PC-3 (cell line): ENCODE results near the gene TRIM24. TPM values are rescaled to one million over a fixed set of nuclear protein-coding genes. Genes with fewer than 3 reads are reported as not detected.

Experiments
- ATAC-seq: fragments of 200-7000 bp; cut with Tn5 transposase; 2 replicates; pipeline ENCODE4 v1.9.1; 2020; ENCODE audit warnings: mild to moderate bottlenecking, moderate library complexity
- BruUV-seq: library from RNA; stranded (reverse); fragments of 400-500 nt; replicated peaks from 2 replicates; lab custom pipeline; 2021; lab: Mats Ljungman, UMichigan
- CTCF ChIA-PET: fragments of 300-600 bp; sonication (Branson Sonifier 250); formaldehyde crosslinking; loops from one replicate; lab custom pipeline; 2022; ENCODE audit warnings: antibody characterized with exemption; lab: Charles Lee
- POLR2A ChIA-PET: fragments of 300-600 bp; sonication (Branson Sonifier 250); formaldehyde crosslinking; loops from one replicate; lab custom pipeline; 2022; ENCODE audit warnings: antibody characterized with exemption; ENCODE audit not compliant: unreplicated experiment; lab: Charles Lee
- DNase-seq: peaks from one replicate; pipeline ENCODE4 v3.0.0-alpha.2; 2015
- H2AFZ ChIP-seq: fragments of 300-600 bp; sonication (generic); 2 replicates; pipeline ENCODE4 v1.6.0; 2016; ENCODE audit warnings: antibody characterized with exemption, low read length
- H3F3A ChIP-seq: fragments of 300-600 bp; sonication (generic); one replicate; pipeline ENCODE4 v1.6.0; 2017; ENCODE audit warnings: antibody characterized with exemption, low read length, control low read depth, mild to moderate bottlenecking; ENCODE audit not compliant: unreplicated experiment
- H3K27ac ChIP-seq: fragments of 300-600 bp; sonication (generic); 2 replicates; pipeline ENCODE4 v1.5.1; 2016; ENCODE audit warnings: mild to moderate bottlenecking, low read length
- H3K27me3 ChIP-seq: fragments of 300-600 bp; sonication (generic); 2 replicates; pipeline ENCODE4 v1.6.1; 2016; ENCODE audit warnings: low read length, mixed read lengths
- H3K36me3 ChIP-seq: fragments of 300-600 bp; sonication (generic); 2 replicates; pipeline ENCODE4 v1.6.1; 2016; ENCODE audit warnings: low read depth, mixed run types, low read length, mixed read lengths
- H3K4me1 ChIP-seq: fragments of 300-600 bp; sonication (generic); 2 replicates; pipeline ENCODE4 v1.5.1; 2016; ENCODE audit warnings: low read length; ENCODE audit not compliant: insufficient read depth
- H3K4me2 ChIP-seq: fragments of 300-600 bp; sonication (generic); 2 replicates; pipeline ENCODE4 v1.6.0; 2016; ENCODE audit warnings: low read length
- H3K4me3 ChIP-seq: fragments of 300-600 bp; sonication (generic); 2 replicates; pipeline ENCODE4 v1.5.1; 2016; ENCODE audit warnings: mild to moderate bottlenecking, low read length, mixed read lengths
- H3K79me2 ChIP-seq: fragments of 300-600 bp; sonication (generic); 2 replicates; pipeline ENCODE4 v1.6.1; 2017; ENCODE audit warnings: low read length, mixed read lengths
- H3K9ac ChIP-seq: fragments of 300-600 bp; sonication (generic); 2 replicates; pipeline ENCODE4 v1.6.0; 2016; ENCODE audit warnings: mild to moderate bottlenecking, low read length
- H3K9me2 ChIP-seq: fragments of 300-600 bp; sonication (generic); replicated peaks from 2 replicates; pipeline ENCODE4 v1.6.1; 2016; ENCODE audit warnings: mixed run types, low read length, mixed read lengths
- H3K9me3 ChIP-seq: fragments of 300-600 bp; sonication (generic); 2 replicates; pipeline ENCODE4 v1.6.1; 2016; ENCODE audit warnings: low read length, mixed read lengths
- H4K20me1 ChIP-seq: fragments of 300-600 bp; sonication (generic); 2 replicates; pipeline ENCODE4 v1.6.1; 2016; ENCODE audit warnings: low read length, mixed read lengths
- CTCF ChIP-seq: fragments of 300-600 bp; sonication (generic); conservative IDR thresholded peaks from 2 replicates; pipeline ENCODE4 v1.5.1; 2017; ENCODE audit warnings: antibody characterized with exemption, low read depth, mild to moderate bottlenecking, low read length
- EZH2 ChIP-seq: fragments of 300-600 bp; sonication (generic); IDR thresholded peaks from one replicate; pipeline ENCODE4 v1.6.1; 2017; ENCODE audit warnings: antibody characterized with exemption, mild to moderate bottlenecking, low read length; ENCODE audit not compliant: unreplicated experiment
- EZH2phosphoT487 ChIP-seq: fragments of 300-600 bp; sonication (generic); IDR thresholded peaks from 2 replicates; pipeline ENCODE4 v1.6.1; 2018; ENCODE audit warnings: mild to moderate bottlenecking, antibody characterized with exemption, low read length, borderline replicate concordance
- intact Hi-C: fragments of 100-400 bp; cut with micrococcal nuclease; formaldehyde crosslinking; loops from 2 replicates; pipeline ENCODE4 v1.9.0; 2023
- total RNA-seq: library from RNA; depleted of rRNA; stranded (reverse); fragments of >200 nt; gene quantifications from 2 replicates; pipeline ENCODE4 v1.2.3, GENCODE V29; 2014

TRIM24 gene
- total RNA-seq, 1 experiment from 2014 or later = 12.9 TPM

- H3K27ac ChIP-seq = no peak overlapping the region
- ChIA-PET CTCF (no interaction called here), POLR2A (no interaction called here)
- intact Hi-C loops = no loop called here
- no peak overlapping the region for H3K9ac ChIP-seq
- H3K9me2 ChIP-seq = no peaks in the 10 kb centered on the region
- no peaks in the 10 kb centered on the region for H3K79me2 ChIP-seq
- ATAC-seq (no peak), DNase-seq (no peak)
- no peaks in the 10 kb centered on the region for H3K9me3 ChIP-seq
- no peak overlapping the region for H3K4me2 ChIP-seq
- no TSS peak for BruUV-seq
- H3F3A ChIP-seq = no peaks in the 10 kb centered on the region
- H2AFZ ChIP-seq = no peak overlapping the region
- TF ChIP-seq EZH2 (no peak), CTCF (no peak), EZH2phosphoT487 (no peak)
- peaks cover 5% of the 10 kb centered on the region for H3K36me3 ChIP-seq
- H3K4me1 ChIP-seq = no peaks in the 10 kb centered on the region
- no peaks in the 10 kb centered on the region for H4K20me1 ChIP-seq
- no peak overlapping the region for H3K4me3 ChIP-seq
- no peaks in the 10 kb centered on the region for H3K27me3 ChIP-seq
These were observed 127.4 kb downstream of the TRIM24 start for GRCh38 chr7:138587485-138587884.

GRCh38 chr7:138588986-138589385, 128.9 kb downstream of the TRIM24 start:
- Histone ChIP-seq H3K9me2 (no peaks in the 10 kb centered on the region), H3K79me2 (no peaks in the 10 kb centered on the region), H3K27me3 (no peaks in the 10 kb centered on the region), H3K9ac (no peak overlapping the region), H3K4me2 (no peak overlapping the region), H3K27ac (no peak overlapping the region), H3K4me3 (no peak overlapping the region), H4K20me1 (no peaks in the 10 kb centered on the region), H2AFZ (no peak overlapping the region), H3K4me1 (no peaks in the 10 kb centered on the region), H3K36me3 (peaks cover 5% of the 10 kb centered on the region), H3K9me3 (no peaks in the 10 kb centered on the region), H3F3A (no peaks in the 10 kb centered on the region)
- intact Hi-C loops = no loop called here
- ChIA-PET CTCF (no interaction called here), POLR2A (interaction anchor here (0.7 kb wide), 1 partner anchor 45 kb away, joined by 9 read pairs; no protein-coding TSS in a partner anchor)
- DNase-seq (no peak), ATAC-seq (no peak)
- no TSS peak for BruUV-seq
- no peak for TF ChIP-seq EZH2
- no peak for TF ChIP-seq EZH2phosphoT487
- no peak for TF ChIP-seq CTCF

DNA sequence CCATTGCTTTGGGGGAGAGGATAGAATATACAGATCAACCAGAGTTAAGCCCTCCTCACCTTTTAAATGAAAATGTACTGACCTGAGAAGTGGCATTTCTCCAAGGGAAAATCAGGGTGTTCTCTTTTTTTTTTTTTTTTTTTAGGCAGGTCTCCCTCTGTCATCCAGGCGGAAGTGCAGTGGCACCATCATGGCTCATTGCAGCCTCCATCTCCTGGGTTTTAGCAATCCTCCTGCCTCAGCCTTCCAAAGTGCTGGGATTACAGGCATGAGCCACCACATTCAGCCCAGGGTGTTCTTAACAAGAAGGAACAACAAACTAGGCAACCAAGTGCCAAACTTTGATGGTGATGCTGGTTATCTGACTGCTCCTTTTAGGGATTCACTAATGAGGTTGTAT, 130.1 kb downstream of the TRIM24 start:
- intact Hi-C loops = no loop called here
- no peaks in the 10 kb centered on the region for H3F3A ChIP-seq
- H3K79me2 ChIP-seq = no peaks in the 10 kb centered on the region
- TF ChIP-seq CTCF = no peak
- TF ChIP-seq EZH2 = no peak
- no peak for TF ChIP-seq EZH2phosphoT487
- DNase-seq = no peak
- no peaks in the 10 kb centered on the region; the same call in 1 of the 2 replicates for H3K36me3 ChIP-seq
- H3K9me2 ChIP-seq = no peaks in the 10 kb centered on the region
- H2AFZ ChIP-seq = no peak overlapping the region
- H3K27me3 ChIP-seq = no peaks in the 10 kb centered on the region
- ChIA-PET CTCF (no interaction called here), POLR2A (no interaction called here)
- H3K4me2 ChIP-seq = no peak overlapping the region
- no peaks in the 10 kb centered on the region for H3K4me1 ChIP-seq
- H3K9ac ChIP-seq = no peak overlapping the region
- no peak overlapping the region for H3K27ac ChIP-seq
- ATAC-seq = no peak
- no peaks in the 10 kb centered on the region for H3K9me3 ChIP-seq
- no peaks in the 10 kb centered on the region for H4K20me1 ChIP-seq
- no TSS peak for BruUV-seq
- H3K4me3 ChIP-seq = no peak overlapping the region
